Uterus (tissue), 4 donors: Measurements from ENCODE around the gene SP8. TPM values are rescaled to one million over a fixed set of nuclear protein-coding genes. Genes with fewer than 3 reads are reported as not detected.

ENCODE experiments used
- DNase-seq, 2 donors: peaks; one replicate each; pipeline ENCODE4 v3.0.0-alpha.2; 2019 to 2020
- H3K27ac ChIP-seq, 2 donors: fragments of 200-600 bp; sonication (generic); 1 replicate in 1 of 2; 2 replicates in 1 of 2; pipeline ENCODE4 v1.5.1; 2016 to 2018
- H3K27me3 ChIP-seq, 2 donors: fragments of 200-600 bp; sonication (generic); one replicate each; pipeline ENCODE4 v1.5.1; 2018 to 2019; ENCODE audit warnings: control low read depth in 1 of 2
- H3K36me3 ChIP-seq, 2 donors: fragments of 200-600 bp; sonication (generic); one replicate each; pipeline ENCODE4 v1.5.1; 2019; ENCODE audit warnings: control low read depth in 1 of 2
- H3K4me1 ChIP-seq, 2 donors: fragments of 200-600 bp; sonication (generic); one replicate each; pipeline ENCODE4 v1.5.1; 2018 to 2019; ENCODE audit warnings: control low read depth in 1 of 2
- H3K4me3 ChIP-seq, 2 donors: fragments of 200-600 bp; sonication (generic); 1 replicate in 1 of 2; 2 replicates in 1 of 2; pipeline ENCODE4 v1.5.1; 2018 to 2019; ENCODE audit warnings: mild to moderate bottlenecking in 1 of 2
- H3K9me3 ChIP-seq, 2 donors: fragments of 200-600 bp; sonication (generic); one replicate each; pipeline ENCODE4 v1.5.1; 2019; ENCODE audit warnings: control low read depth in 1 of 2
- CTCF ChIP-seq, 4 experiments: fragments of 200-600 bp in 2 of 4; fragments of 450-650 bp in 2 of 4; sonication (generic) in 2 of 4; IDR thresholded peaks; one replicate each; pipeline ENCODE4 v1.5.1; 2016 to 2019; ENCODE audit warnings: antibody characterized with exemption in 4 of 4, mild to moderate bottlenecking in 2 of 4, moderate library complexity in 1 of 4
- POLR2A ChIP-seq, 2 donors: fragments of 450-650 bp; IDR thresholded peaks; one replicate each; pipeline ENCODE4 v1.6.1; 2016; ENCODE audit warnings: antibody characterized with exemption in 2 of 2, mild to moderate bottlenecking in 1 of 2, moderate library complexity in 1 of 2
- intact Hi-C: fragments of 100-400 bp; cut with DNase I; formaldehyde crosslinking; loops from one replicate; pipeline ENCODE4 v1.15.1; 2023; ENCODE audit warnings: low total_unique reads
- total RNA-seq, 4 donors: library from RNA; depleted of rRNA in 3 of 4; stranded (reverse); fragments of >200 nt in 3 of 4; gene quantifications; one replicate each; pipeline versions ENCODE4 v1.1.0 to v1.2.4, GENCODE V29; 2014 to 2023
- donor health status: DM: yes; HTN: yes; CAD: no.

Gene SP8
- total RNA-seq, 4 donors from 2014 or later, result not detected

DNA sequence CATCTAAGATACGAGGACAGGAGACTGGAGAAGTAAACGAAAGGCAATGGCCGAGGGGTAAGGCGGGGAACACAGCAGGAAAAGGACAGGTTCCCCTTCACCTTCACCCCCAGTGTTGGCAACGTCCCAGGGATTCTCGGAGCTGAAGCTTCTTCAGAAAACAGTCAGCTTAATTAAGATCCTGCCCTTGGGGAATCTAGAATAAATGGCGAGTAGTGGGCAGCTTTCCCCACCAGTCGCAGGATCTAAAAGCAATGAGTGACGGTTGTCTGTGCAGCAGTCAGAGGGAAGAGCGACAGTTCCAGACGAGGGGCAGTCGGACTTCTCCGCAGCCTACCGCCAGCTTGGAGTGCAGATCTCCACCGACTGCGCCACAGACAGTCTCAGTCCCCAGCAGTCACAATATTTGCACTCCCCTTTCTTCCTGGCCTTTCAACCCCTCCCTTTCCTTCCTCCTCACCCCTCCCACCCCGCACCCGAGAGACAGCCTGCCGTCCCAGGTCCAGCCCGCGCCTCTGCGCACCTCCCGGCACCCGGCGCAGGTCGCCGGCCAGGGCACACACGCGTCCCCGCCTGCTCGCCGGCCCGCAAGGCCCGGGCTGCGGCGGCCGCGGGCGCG lies 10.9 kb upstream of the SP8 start:
- H3K9me3 ChIP-seq, result no peaks in the 10 kb centered on the region
- no peaks in the 10 kb centered on the region for H3K36me3 ChIP-seq
- peaks cover 0 to 7% of the 10 kb centered on the region in 2 donors for H3K4me1 ChIP-seq
- peak overlapping the region in 1 of 2 donors; percentile 43 for H3K4me3 ChIP-seq
- no peak for DNase-seq
- peaks cover 20 to 68% of the 10 kb centered on the region in 2 donors for H3K27me3 ChIP-seq
- H3K27ac ChIP-seq, result no peak overlapping the region
- no peak for TF ChIP-seq POLR2A (IDR thresholded peaks at IDR 0.05)
- TF ChIP-seq CTCF (IDR thresholded peaks at IDR 0.05), result no peak
- intact Hi-C loops, result no loop called here

GRCh38 chr7:20797042-20797461 lies 10.4 kb upstream of the SP8 start:
- peaks cover 20 to 73% of the 10 kb centered on the region in 2 donors for H3K27me3 ChIP-seq

GRCh38 chr7:20796500-20796899 lies 9.8 kb upstream of the SP8 start:
- Histone ChIP-seq H3K4me3 (no peak overlapping the region), H3K4me1 (peaks cover 0 to 7% of the 10 kb centered on the region in 2 donors), H3K9me3 (no peaks in the 10 kb centered on the region), H3K27ac (no peak overlapping the region), H3K27me3 (peaks cover 20 to 78% of the 10 kb centered on the region in 2 donors), H3K36me3 (no peaks in the 10 kb centered on the region)
- TF ChIP-seq CTCF (IDR thresholded peaks at IDR 0.05) (no peak), POLR2A (IDR thresholded peaks at IDR 0.05) (no peak)
- intact Hi-C loops, result no loop called here
- DNase-seq, result no peak

More at GRCh38 chr7:20797042-20797461, 10.4 kb upstream of the SP8 start:
- DNase-seq, result no peak
- no peak overlapping the region for H3K27ac ChIP-seq
- H3K36me3 ChIP-seq, result no peaks in the 10 kb centered on the region
- peaks cover 0 to 7% of the 10 kb centered on the region in 2 donors for H3K4me1 ChIP-seq
- intact Hi-C loops, result no loop called here
- H3K9me3 ChIP-seq, result no peaks in the 10 kb centered on the region
- H3K4me3 ChIP-seq, result no peak overlapping the region
- TF ChIP-seq POLR2A (IDR thresholded peaks at IDR 0.05) (no peak), CTCF (IDR thresholded peaks at IDR 0.05) (no peak)

- no peak for TF ChIP-seq POLR2A (IDR thresholded peaks at IDR 0.05)
- TF ChIP-seq CTCF (IDR thresholded peaks at IDR 0.05), result no peak
- Histone ChIP-seq H3K4me1 (peaks cover 0 to 7% of the 10 kb centered on the region in 2 donors), H3K9me3 (no peaks in the 10 kb centered on the region), H3K36me3 (no peaks in the 10 kb centered on the region), H3K4me3 (no peak overlapping the region), H3K27me3 (peaks cover 20 to 85% of the 10 kb centered on the region in 2 donors), H3K27ac (no peak overlapping the region)
- intact Hi-C loops, result no loop called here
- DNase-seq, result no peak
Observed at GRCh38 chr7:20795881-20796280, 9.2 kb upstream of the SP8 start.

DNA sequence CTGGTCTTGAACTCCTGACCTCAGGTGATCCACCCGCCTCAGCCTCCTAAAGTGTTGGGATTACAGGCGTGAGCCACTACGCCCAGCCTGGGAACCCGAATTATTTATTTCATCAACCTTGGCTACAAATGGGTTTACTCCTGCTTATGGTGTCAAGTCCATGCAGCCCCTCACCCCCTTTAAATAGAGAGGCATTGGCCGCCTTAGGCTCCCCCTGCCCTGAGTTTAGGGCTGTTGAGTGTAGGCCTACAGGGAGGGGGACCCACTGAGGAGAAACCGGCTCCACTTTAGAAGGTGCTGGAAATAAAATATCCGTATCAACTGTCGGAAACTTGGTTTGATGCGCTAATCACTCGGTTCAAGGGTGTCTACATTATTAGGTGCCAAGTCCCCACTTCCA lies 8.7 kb upstream of the SP8 start:
- Histone ChIP-seq H3K9me3 (no peaks in the 10 kb centered on the region), H3K4me1 (peaks cover 0 to 7% of the 10 kb centered on the region in 2 donors), H3K27me3 (peaks cover 20 to 90% of the 10 kb centered on the region in 2 donors), H3K4me3 (no peak overlapping the region), H3K27ac (no peak overlapping the region), H3K36me3 (no peaks in the 10 kb centered on the region)
- DNase-seq, result no peak
- intact Hi-C loops, result no loop called here
- no peak for TF ChIP-seq POLR2A (IDR thresholded peaks at IDR 0.05)
- no peak for TF ChIP-seq CTCF (IDR thresholded peaks at IDR 0.05)
